Epithelial cell of proximal tubule (primary cell): ENCODE data around the gene MYO9A. TPM values are rescaled to one million over a fixed set of nuclear protein-coding genes. Genes with fewer than 3 reads are reported as not detected.
"Not testable (repeated sequence)": the region's sequence is repeated elsewhere in the genome, so short reads cannot be mapped to it uniquely, and the experiment has no call there.

Source experiments
- DNase-seq: peaks from one replicate; pipeline ENCODE4 v3.0.0-alpha.2; 2011; ENCODE audit warnings: low read depth
- H3K4me3 ChIP-seq: 2 replicates; pipeline ENCODE4 v1.5.1; 2011; ENCODE audit warnings: low read depth, mild to moderate bottlenecking, low read length
- total RNA-seq: library from RNA; depleted of rRNA; stranded (reverse); fragments of >200 nt; gene quantifications from 2 replicates; pipeline ENCODE4 v1.2.3, GENCODE V29; 2015
- TF ChIP-seq, protein P1 (sequence below): conservative IDR thresholded peaks from 2 replicates; pipeline ENCODE4 v1.5.1; 2012; ENCODE audit warnings: low read depth, mild to moderate bottlenecking, low read length

The MYO9A gene
- total RNA-seq, 1 donor from 2014 or later: 18.1 TPM

DNA sequence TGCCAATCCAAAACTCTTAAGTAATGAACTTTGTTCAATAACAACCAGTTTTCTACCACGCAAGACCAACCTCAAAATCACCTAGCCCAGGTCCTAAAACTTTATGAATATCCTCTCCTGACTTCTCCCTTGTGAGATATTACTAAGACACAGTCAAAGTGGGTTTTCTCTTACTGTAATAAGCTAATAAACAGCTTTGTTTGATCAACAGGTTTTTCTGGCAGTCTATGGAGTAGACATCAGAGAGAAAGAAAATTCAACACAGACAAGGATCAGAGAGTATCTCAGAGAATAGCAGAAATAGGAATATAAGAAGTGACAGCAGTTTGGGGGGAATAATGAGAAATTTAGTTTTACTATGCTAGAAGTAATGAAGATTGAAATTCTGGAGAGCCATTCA, 228.0 kb downstream of the MYO9A start:
- no peak overlapping the region for H3K4me3 ChIP-seq

DNA sequence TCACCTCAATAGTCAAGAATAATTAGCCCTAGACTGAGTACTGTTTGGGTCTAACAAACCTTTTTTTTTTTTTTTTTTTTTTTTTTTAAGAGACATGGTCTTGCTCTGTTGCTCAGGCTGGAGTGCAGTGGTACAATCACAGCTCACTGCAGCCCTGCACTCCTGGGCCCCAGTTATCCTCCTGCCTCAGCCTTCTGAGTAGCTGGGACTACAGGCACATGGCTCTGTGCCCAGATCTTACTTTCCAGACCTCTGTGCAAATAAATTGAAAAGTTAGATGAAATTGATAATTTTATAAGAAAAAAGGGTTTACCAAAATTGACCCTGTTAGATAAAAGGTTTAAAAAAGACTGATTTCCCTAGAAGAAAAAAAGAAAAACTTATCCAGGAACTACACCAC, 228.6 kb downstream of the MYO9A start:
- no peak for DNase-seq
- TF ChIP-seq, protein P1, sequence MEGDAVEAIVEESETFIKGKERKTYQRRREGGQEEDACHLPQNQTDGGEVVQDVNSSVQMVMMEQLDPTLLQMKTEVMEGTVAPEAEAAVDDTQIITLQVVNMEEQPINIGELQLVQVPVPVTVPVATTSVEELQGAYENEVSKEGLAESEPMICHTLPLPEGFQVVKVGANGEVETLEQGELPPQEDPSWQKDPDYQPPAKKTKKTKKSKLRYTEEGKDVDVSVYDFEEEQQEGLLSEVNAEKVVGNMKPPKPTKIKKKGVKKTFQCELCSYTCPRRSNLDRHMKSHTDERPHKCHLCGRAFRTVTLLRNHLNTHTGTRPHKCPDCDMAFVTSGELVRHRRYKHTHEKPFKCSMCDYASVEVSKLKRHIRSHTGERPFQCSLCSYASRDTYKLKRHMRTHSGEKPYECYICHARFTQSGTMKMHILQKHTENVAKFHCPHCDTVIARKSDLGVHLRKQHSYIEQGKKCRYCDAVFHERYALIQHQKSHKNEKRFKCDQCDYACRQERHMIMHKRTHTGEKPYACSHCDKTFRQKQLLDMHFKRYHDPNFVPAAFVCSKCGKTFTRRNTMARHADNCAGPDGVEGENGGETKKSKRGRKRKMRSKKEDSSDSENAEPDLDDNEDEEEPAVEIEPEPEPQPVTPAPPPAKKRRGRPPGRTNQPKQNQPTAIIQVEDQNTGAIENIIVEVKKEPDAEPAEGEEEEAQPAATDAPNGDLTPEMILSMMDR: no peak
- no peak overlapping the region for H3K4me3 ChIP-seq

More for the DNA sequence above, 228.0 kb downstream of the MYO9A start:
- no peak for DNase-seq
- TF ChIP-seq, protein P1: no peak

DNA sequence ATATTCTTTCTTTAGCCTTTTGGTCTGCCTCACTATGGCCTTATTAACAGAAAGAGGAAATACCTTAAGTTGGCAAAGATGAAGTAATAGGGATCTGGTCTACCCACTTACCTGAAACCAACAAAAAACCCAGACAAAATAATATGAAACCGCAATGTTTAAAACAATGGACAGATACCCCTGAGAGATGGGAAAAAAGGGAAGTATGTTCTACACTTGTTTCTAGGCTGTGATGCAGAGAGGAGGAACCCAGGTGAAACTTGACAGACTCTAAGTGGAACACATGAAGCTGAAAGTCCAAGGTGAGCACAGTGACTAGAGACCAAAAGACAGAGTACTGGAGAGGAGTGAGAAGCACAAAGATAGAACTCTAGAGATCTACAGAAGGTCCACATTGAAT, 229.2 kb downstream of the MYO9A start:
- no peak for DNase-seq
- TF ChIP-seq, protein P1: no peak
- H3K4me3 ChIP-seq: no peak overlapping the region

- DNase-seq: no peak
- H3K4me3 ChIP-seq: no peak overlapping the region
- TF ChIP-seq, protein P1: no peak
Measured at GRCh38 chr15:71885390-71885789, 232.6 kb downstream of the MYO9A start.

- no peak for DNase-seq
- TF ChIP-seq, protein P1: no peak
- no peak overlapping the region for H3K4me3 ChIP-seq
Measured at GRCh38 chr15:71883447-71883846, 234.5 kb downstream of the MYO9A start.

GRCh38 chr15:71880276-71880675, 237.7 kb downstream of the MYO9A start:
- H3K4me3 ChIP-seq: no peak overlapping the region
- DNase-seq: no peak
- TF ChIP-seq, protein P1: no peak

DNA sequence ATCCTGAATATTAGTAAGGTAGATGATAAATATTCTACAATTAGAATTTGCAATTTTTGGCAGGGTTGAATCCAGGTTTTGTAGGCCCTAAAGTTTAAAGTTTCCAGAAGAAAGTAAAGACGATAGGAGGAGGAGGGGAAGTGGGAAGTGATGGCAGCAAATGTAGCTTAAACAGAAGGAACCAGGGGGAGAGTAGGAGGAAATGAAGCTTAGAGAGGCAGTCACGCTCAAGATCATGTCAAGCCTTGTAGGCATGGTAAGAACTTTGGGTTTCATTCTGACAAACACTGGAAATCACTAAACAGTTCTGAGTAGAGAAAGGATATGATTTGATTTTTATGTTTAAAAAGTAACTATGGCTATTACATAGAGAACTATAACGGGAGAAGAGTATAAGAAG, 243.7 kb downstream of the MYO9A start:
- DNase-seq: no peak
- TF ChIP-seq, protein P1: no peak

GRCh38 chr15:71858232-71858631, 259.7 kb downstream of the MYO9A start:
- not testable (repeated sequence) for H3K4me3 ChIP-seq, DNase-seq

More for the DNA sequence above, 243.7 kb downstream of the MYO9A start:
- H3K4me3 ChIP-seq: no peak overlapping the region
